GM21367 (cell line): ENCODE data around the gene MST1R.

Experiments used
- ATAC-seq: cut with Tn5 transposase; IDR thresholded peaks from one replicate; pipeline ENCODE4 v1.9.1; 2021; ENCODE audit not compliant: unreplicated experiment

The MST1R gene

DNA sequence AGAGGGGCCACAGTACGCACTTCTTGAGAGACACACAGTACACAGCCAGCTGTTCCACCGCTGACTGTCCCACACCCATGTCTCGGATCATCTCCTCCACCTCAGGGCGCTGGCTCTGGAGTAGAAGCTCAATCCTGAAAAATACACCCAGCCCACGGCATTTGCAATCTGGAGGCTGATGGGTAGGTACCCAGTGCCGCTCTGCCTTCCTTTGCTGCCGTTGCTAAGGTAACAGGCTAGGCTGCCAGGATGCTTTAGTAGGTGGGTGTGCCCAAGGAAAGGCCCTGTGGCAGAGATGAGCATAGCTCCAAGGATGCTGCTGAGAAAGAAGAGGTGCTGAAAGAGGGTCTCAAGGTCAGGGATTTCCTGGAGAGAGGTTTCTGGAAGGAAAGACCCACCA is 61.9 kb downstream of the MST1R start:
- no peak for ATAC-seq

DNA sequence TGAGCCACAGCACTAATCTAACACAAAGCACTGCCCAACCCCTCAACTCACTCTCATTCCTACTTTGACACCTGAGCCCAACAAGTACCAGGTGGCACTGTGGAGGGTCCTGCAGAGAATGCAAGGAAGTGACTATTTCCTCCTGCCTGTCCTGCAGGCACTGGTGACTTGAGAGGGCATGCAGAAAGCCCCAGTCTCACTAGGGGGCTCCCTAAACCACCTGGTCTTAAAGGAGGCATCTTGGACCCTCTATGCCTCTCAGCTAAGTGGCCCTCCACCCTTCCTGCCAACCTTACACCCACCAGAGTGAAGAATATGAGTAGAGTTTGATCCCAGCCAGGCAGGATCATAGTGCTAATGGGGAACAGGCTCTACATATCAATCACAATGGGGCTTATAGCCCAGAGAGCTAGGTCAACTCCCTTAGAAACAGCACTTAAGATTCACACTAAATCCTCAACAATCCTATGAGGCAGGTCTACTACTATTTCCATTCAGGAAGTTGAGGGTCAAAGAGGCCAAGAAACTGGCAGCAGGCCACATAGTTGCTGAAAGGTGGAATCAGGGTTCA is 62.5 kb downstream of the MST1R start:
- ATAC-seq, result no peak

DNA sequence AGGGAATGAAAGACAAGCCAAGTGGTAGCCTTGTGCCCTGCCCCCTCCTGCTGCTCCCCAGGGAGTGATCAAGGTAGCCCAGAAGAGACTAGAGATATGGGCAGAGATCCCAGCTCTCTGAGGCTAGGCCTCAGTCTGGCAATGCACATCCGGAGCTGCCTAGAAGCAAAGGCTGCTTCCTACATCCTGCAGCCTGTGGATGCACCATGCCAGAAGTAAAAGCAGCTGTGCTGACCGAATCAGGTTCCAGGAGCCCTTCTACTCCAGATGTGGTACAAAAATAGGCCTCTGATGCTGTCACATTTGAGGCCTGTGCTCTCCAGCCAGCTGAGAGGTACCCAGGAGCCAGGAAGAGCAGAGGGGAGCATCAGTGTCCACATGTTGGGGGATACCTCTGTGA is 63.3 kb downstream of the MST1R start:
- no peak for ATAC-seq

DNA sequence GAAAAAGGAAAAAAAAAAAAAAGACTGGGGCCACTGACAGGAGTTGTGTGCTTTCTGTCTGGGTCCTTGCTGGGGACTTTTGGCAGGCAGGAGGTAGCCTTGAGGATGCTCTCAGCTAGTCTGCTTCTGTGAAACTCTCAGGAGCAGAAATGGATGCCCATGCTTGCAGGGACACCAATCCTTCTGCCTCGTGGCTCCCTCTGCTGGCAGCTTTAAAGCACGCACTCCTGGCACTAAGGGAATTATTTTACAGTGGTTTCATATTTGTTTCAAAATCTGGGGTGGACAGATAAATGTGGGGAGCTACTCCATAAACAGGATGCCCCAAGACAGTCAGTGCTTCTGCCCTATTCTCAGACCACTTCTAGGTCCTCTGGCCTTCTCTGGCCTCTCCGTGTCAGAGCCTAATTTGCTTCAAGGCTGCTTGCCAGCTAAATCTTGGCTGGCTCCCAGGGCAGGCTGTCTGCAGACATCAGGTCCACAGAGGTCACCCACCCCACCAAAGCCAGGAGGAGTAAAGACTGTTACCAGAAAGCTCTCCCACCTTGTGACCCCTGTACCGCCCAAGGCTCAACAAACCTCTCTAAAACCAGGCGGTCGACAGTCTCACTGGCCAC is 64.4 kb downstream of the MST1R start:
- ATAC-seq, result no peak
